Activated B cell treated with CpG ODN at 0.5 μM for 24 hours (primary cell): ENCODE measurements around the gene RORC. TPM values are rescaled to one million over a fixed set of nuclear protein-coding genes. Genes with fewer than 3 reads are reported as not detected.
"Not testable (repeated sequence)": the region's sequence is repeated elsewhere in the genome, so short reads cannot be mapped to it uniquely, and the experiment has no call there.

Experiments
- ATAC-seq: fragments of 200-7000 bp; cut with Tn5 transposase; one replicate; pipeline ENCODE4 v1.10.0; 2021; ENCODE audit warnings: low read depth, mild to moderate bottlenecking, moderate library complexity
- CTCF ChIA-PET: fragments of 350-600 bp; sonication (Branson Sonifier 250); formaldehyde crosslinking; loops from one replicate; lab custom pipeline; 2021; ENCODE audit warnings: antibody characterized with exemption; lab: Charles Lee
- POLR2A ChIA-PET: fragments of 350-600 bp; sonication (Branson Sonifier 250); formaldehyde crosslinking; loops from one replicate; lab custom pipeline; 2021; ENCODE audit warnings: antibody characterized with exemption; lab: Charles Lee
- DNase-seq: peaks from one replicate; pipeline ENCODE4 v3.0.0; 2022
- H3K27ac Mint-ChIP-seq: one replicate; pipeline ENCODE4 v1.8.0; 2020; ENCODE audit warnings: mixed read lengths
- H3K27me3 Mint-ChIP-seq: one replicate; pipeline ENCODE4 v1.8.0; 2021; ENCODE audit warnings: mixed read lengths
- H3K36me3 Mint-ChIP-seq: one replicate; pipeline ENCODE4 v1.8.0; 2021; ENCODE audit warnings: low read depth, mixed read lengths
- H3K4me1 Mint-ChIP-seq: one replicate; pipeline ENCODE4 v1.8.0; 2021; ENCODE audit warnings: mixed read lengths
- H3K4me3 Mint-ChIP-seq: one replicate; pipeline ENCODE4 v1.8.0; 2020; ENCODE audit warnings: mild to moderate bottlenecking, mixed read lengths
- H3K9me3 Mint-ChIP-seq: one replicate; pipeline ENCODE4 v1.8.0; 2020; ENCODE audit warnings: mixed read lengths
- intact Hi-C: fragments of 100-400 bp; cut with micrococcal nuclease; formaldehyde crosslinking; loops from one replicate; pipeline ENCODE4 v1.15.1; 2024
- total RNA-seq: library from RNA; stranded (reverse); gene quantifications from 2 replicates; pipeline ENCODE4 v1.2.3, GENCODE V29; 2022
- TF ChIP-seq, protein P1 (sequence below): fragments of 200-600 bp; IDR thresholded peaks from one replicate; pipeline ENCODE4 v1.8.0; 2022; ENCODE audit warnings: antibody characterized with exemption, mild to moderate bottlenecking

RORC gene
- total RNA-seq, 1 donor from 2014 or later, result 0.09 TPM

DNA sequence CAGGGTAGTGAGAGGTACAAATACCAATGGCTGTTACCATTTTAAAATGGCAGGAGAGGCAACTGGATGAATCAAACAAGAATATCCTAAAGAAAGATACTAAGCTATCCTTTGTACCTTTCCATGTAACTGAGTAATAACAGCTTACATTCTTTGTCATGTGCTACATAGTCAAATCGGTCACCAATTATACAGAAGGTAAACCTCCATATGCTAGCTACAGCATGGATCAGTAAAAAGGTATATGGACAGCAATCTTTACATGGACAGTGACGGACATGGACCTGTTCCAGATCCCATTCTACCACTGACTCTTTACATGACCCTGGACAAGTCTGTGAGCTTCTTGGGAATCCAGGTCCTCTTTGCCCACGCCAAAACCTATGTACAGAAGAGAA, 54.9 kb downstream of the RORC start:
- ChIA-PET POLR2A (interaction anchor here (1.5 kb wide), 1 partner anchor 13 kb away, joined by 4 read pairs; the partner anchor contains the start of gene MRPL9), CTCF (interaction anchor here (0.9 kb wide), 1 partner anchor 13 kb away, joined by 3 read pairs; the partner anchor contains the start of gene TDRKH)
- intact Hi-C loops, result no loop called here
- peaks cover 57% of the 10 kb centered on the region for H3K36me3 Mint-ChIP-seq
- H3K27me3 Mint-ChIP-seq, result no peaks in the 10 kb centered on the region
- DNase-seq (no peak), ATAC-seq (no peak)
- no peak overlapping the region for H3K27ac Mint-ChIP-seq
- no peaks in the 10 kb centered on the region for H3K9me3 Mint-ChIP-seq
- TF ChIP-seq, protein P1, sequence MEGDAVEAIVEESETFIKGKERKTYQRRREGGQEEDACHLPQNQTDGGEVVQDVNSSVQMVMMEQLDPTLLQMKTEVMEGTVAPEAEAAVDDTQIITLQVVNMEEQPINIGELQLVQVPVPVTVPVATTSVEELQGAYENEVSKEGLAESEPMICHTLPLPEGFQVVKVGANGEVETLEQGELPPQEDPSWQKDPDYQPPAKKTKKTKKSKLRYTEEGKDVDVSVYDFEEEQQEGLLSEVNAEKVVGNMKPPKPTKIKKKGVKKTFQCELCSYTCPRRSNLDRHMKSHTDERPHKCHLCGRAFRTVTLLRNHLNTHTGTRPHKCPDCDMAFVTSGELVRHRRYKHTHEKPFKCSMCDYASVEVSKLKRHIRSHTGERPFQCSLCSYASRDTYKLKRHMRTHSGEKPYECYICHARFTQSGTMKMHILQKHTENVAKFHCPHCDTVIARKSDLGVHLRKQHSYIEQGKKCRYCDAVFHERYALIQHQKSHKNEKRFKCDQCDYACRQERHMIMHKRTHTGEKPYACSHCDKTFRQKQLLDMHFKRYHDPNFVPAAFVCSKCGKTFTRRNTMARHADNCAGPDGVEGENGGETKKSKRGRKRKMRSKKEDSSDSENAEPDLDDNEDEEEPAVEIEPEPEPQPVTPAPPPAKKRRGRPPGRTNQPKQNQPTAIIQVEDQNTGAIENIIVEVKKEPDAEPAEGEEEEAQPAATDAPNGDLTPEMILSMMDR, result no peak
- no peaks in the 10 kb centered on the region for H3K4me1 Mint-ChIP-seq
- no peak overlapping the region for H3K4me3 Mint-ChIP-seq

DNA sequence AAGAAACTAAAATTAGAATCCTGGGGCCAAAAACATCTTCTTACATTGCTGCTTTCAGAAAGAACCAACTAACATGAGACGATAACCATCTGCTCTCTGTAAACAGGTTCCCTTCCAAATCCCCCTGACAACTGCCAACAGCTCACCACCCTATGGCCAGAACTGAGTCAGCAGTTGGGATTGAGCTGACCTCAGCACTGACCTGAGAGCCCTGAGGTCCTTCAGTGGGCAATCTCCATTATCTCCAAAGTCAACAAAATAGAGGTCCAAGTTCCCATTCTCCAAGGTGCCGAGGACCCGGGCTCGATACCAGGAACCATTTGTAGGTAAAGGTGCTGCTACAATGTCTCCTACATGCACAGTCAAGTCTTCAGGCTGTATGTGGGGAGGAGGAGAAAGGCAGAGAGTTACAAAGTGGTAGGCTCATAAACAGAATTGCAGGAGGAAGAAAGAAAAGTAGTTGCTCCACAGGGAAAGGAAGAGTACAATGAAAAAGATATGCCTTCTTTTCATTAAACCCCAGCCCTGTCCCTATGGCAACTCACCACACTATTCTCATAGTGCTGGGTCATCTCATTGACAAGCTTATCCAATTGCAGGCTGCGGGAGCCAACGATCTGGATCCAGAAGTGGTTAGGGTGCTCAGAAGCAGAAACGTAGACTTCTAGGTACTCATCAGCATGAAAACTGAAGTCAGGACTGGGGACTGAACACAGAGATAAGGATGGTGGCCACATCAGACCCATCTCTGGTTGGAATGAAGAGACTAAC, 55.5 kb downstream of the RORC start:
- H3K4me3 Mint-ChIP-seq, result no peak overlapping the region
- DNase-seq (no peak), ATAC-seq (no peak)
- H3K27ac Mint-ChIP-seq, result no peak overlapping the region
- no peaks in the 10 kb centered on the region for H3K9me3 Mint-ChIP-seq
- no peaks in the 10 kb centered on the region for H3K27me3 Mint-ChIP-seq
- TF ChIP-seq, protein P1, result no peak
- no peaks in the 10 kb centered on the region for H3K4me1 Mint-ChIP-seq
- H3K36me3 Mint-ChIP-seq, result peaks cover 53% of the 10 kb centered on the region
- intact Hi-C loops, result no loop called here
- CTCF ChIA-PET, result interaction anchor here (0.9 kb wide), 1 partner anchor 14 kb away, joined by 3 read pairs; the partner anchor contains the start of gene TDRKH
- POLR2A ChIA-PET, result interaction anchor here (1.5 kb wide), 1 partner anchor 13 kb away, joined by 4 read pairs; the partner anchor contains the start of gene MRPL9

DNA sequence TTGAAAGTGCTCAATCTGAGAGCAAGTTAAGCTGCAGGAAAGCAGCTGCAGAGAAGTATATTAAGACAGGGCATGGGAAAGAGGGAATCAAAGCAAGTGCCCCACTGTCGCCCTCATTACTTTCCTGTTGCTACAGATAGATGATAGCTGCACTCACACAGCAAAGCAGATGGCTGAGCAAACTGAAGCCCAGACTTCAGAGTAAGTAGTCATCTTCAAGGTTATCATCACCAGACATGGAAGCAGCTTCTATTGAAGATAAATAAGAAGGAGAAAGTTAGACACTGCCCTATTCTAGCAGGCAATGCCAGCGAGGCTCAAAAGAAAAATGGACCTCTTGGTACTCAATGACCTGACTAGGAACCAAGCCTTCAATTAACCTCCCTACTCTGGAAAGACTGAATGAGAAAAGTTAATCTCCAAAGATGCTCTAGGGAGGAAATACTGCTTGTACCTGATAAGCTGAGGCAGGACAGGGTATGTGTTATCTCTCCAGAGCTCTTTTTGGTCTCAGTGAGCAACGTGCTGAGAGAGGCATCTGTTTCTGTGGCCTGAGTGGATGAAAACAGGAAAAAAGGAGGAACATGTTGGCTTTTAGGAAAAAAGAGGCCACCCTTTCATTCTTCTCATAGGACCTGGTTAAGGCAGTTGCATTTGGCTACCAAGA, 57.2 kb downstream of the RORC start:
- no peak overlapping the region for H3K4me3 Mint-ChIP-seq
- no peaks in the 10 kb centered on the region for H3K4me1 Mint-ChIP-seq
- H3K36me3 Mint-ChIP-seq, result peaks cover 45% of the 10 kb centered on the region
- intact Hi-C loops, result no loop called here
- H3K9me3 Mint-ChIP-seq, result no peaks in the 10 kb centered on the region
- ATAC-seq (no peak), DNase-seq (no peak)
- H3K27me3 Mint-ChIP-seq, result no peaks in the 10 kb centered on the region
- no peak overlapping the region for H3K27ac Mint-ChIP-seq
- TF ChIP-seq, protein P1, result no peak
- ChIA-PET POLR2A (no interaction called here), CTCF (no interaction called here)

DNA sequence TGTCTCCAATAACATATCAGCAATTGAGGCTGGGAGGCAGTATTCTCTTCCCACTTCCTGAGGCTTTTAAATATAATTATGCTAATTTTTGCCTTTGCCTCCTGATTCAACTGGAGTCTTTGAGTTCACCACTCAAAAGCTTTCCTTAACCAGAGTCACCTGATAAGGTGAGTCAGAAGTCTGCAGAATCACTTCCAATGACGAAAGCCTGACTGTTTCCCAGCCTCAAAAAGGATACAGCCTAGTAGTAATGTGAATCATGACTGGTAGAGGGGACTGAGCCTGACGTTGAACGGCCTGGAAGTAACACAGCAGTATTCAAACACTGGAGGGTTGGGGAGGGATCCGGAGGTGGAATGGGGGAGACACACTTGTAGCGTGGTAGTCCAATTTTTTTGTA, 57.9 kb downstream of the RORC start:
- Mint-ChIP-seq H3K4me1 (no peaks in the 10 kb centered on the region), H3K9me3 (no peaks in the 10 kb centered on the region), H3K4me3 (no peak overlapping the region), H3K27ac (no peak overlapping the region), H3K36me3 (peaks cover 38% of the 10 kb centered on the region), H3K27me3 (no peaks in the 10 kb centered on the region)
- intact Hi-C loops, result no loop called here
- TF ChIP-seq, protein P1, result no peak
- POLR2A ChIA-PET, result no interaction called here
- no peak for DNase-seq
- CTCF ChIA-PET, result no interaction called here
- ATAC-seq, result no peak

DNA sequence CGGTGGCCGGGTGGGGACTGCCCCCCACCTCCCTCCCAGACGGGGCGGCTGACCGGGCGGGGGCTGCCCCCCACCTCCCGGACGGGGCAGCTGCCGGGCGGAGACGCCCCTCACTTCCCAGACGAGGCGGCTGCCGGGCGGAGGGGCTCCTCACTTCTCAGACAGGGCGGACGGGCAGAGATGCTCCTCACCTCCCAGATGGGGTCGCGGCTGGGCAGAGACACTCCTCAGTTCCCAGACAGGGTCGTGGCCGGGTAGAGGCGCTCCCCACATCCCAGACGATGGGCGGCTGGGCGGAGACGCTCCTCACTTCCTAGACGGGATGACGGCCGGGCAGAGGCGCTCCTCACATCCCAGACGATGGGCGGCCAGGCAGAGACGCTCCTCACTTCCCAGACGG, 62.3 kb downstream of the RORC start:
- ATAC-seq, POLR2A ChIA-PET, H3K36me3 Mint-ChIP-seq, H3K27ac Mint-ChIP-seq, H3K4me3 Mint-ChIP-seq, H3K27me3 Mint-ChIP-seq, intact Hi-C loops, H3K4me1 Mint-ChIP-seq, DNase-seq, CTCF ChIA-PET, H3K9me3 Mint-ChIP-seq: not testable (repeated sequence)

DNA sequence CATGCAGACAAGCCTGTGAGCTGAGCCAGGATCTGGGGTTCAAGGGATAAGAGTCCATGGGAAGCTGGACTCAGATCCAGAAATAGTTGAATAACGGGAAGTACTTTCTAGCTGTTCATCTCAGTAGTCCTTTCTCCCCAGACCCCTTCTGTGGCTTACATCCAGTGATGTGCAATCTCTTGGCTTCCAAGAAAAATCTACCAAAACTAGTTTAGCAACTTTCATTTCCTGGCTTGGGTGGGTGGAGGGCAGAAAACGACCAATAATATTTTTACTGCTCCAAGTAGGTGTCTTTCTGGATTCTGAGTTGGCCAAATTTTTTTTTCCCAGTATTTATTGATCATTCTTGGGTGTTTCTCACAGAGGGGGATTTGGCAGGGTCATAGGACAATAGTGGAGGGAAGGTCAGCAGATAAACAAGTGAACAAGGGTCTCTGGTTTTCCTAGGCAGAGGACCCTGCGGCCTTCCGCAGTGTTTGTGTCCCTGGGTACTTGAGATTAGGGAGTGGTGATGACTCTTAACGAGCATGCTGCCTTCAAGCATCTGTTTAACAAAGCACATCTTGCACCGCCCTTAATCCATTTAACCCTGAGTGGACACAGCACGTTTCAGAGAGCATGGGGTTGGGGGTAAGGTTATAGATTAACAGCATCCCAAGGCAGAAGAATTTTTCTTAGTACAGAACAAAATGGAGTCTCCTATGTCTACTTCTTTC, 63.1 kb downstream of the RORC start:
- H3K4me1 Mint-ChIP-seq, H3K4me3 Mint-ChIP-seq, H3K27ac Mint-ChIP-seq, intact Hi-C loops, H3K9me3 Mint-ChIP-seq, ATAC-seq, H3K36me3 Mint-ChIP-seq, H3K27me3 Mint-ChIP-seq, POLR2A ChIA-PET, CTCF ChIA-PET, DNase-seq: not testable (repeated sequence)
